ENCODE results near the gene SYT12.

- TF ChIP-seq POLR2AphosphoS5 (IDR thresholded peaks at IDR 0.05; ENCODE audit: low read depth, low read length) (no peak), POLR2A (IDR thresholded peaks at IDR 0.05; ENCODE audit: low read depth, low read length) (no peak), TAF1 (IDR thresholded peaks at IDR 0.05; ENCODE audit: low read depth, low read length) (no peak), SPI1 (IDR thresholded peaks at IDR 0.05; ENCODE audit: low read depth, low read length) (no peak)
These were observed 11.4 kb downstream of the SYT12 start for GRCh38 chr11:67034350-67034749.

Data from GM12891 (cell line).